ENCODE measurements around the gene CTCFL. TPM values are rescaled to one million over a fixed set of nuclear protein-coding genes. Genes with fewer than 3 reads are reported as not detected.
"Not testable (repeated sequence)": the region's sequence is repeated elsewhere in the genome, so short reads cannot be mapped to it uniquely, and the experiment has no call there.

CTCFL gene
- total and polyA plus RNA-seq, 2 donors (not counting 1 experiment from before 2014, with no cell fraction given), result not detected

DNA sequence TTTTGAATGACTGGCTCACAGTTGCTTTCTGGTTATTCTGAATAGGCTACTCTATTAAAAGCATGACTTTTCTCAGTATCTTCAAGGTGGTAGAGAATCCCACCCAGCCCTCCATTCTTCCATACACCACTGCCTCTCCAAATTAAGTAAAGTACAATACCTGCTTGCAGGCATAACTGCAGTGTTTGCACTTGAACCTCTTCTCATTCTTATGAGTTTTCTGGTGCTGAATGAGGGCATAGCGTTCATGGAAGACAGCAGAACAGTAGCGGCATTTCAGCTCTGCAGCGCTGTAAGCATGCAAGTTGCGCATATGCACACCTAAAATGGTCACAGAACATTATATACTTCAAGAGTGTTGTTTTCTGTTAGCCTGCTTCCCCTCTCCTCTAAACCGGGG lies 12.5 kb downstream of the CTCFL start:
- H3K79me2 ChIP-seq (ENCODE audit: control insufficient read depth, insufficient read depth, low read length), result no peaks in the 10 kb centered on the region
- no peak overlapping the region for H3K9ac ChIP-seq (ENCODE audit: insufficient read depth, low read length)
- no peaks in the 10 kb centered on the region for H3K9me3 ChIP-seq (ENCODE audit: control insufficient read depth, insufficient read depth, low read depth, low read length)
- no peak overlapping the region for H3K4me3 ChIP-seq (replicated peaks in 1 of 4; ENCODE audit: control extremely low read depth in 1 of 4, insufficient read depth in 1 of 4, low read depth in 3 of 4, low read length in 4 of 4)
- no peak overlapping the region for H3K27ac ChIP-seq (ENCODE audit: insufficient read depth, low read length)
- no peak overlapping the region for H2AFZ ChIP-seq (ENCODE audit: low read length)
- H3K36me3 ChIP-seq (ENCODE audit: control insufficient read depth, insufficient read depth, low read length), result no peaks in the 10 kb centered on the region
- no peak for TF ChIP-seq EZH2 (IDR thresholded peaks at IDR 0.05; ENCODE audit: low read length, missing control alignments)
- TF ChIP-seq, protein P1, sequence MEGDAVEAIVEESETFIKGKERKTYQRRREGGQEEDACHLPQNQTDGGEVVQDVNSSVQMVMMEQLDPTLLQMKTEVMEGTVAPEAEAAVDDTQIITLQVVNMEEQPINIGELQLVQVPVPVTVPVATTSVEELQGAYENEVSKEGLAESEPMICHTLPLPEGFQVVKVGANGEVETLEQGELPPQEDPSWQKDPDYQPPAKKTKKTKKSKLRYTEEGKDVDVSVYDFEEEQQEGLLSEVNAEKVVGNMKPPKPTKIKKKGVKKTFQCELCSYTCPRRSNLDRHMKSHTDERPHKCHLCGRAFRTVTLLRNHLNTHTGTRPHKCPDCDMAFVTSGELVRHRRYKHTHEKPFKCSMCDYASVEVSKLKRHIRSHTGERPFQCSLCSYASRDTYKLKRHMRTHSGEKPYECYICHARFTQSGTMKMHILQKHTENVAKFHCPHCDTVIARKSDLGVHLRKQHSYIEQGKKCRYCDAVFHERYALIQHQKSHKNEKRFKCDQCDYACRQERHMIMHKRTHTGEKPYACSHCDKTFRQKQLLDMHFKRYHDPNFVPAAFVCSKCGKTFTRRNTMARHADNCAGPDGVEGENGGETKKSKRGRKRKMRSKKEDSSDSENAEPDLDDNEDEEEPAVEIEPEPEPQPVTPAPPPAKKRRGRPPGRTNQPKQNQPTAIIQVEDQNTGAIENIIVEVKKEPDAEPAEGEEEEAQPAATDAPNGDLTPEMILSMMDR (conservative IDR thresholded peaks at IDR 0.05 in 1 of 2, IDR thresholded peaks at IDR 0.05 in 1 of 2; ENCODE audit: low read depth in 1 of 2, low read length in 2 of 2), result no peak
- no peak overlapping the region for H3K4me2 ChIP-seq (ENCODE audit: extremely low read depth, insufficient read depth, low read length)
- H3K4me1 ChIP-seq (ENCODE audit: control insufficient read depth, extremely low read depth, insufficient read depth, low read length), result no peaks in the 10 kb centered on the region
- H4K20me1 ChIP-seq (ENCODE audit: control insufficient read depth, extremely low read depth, insufficient read depth, low read length), result no peaks in the 10 kb centered on the region
- DNase-seq (ENCODE audit: low read depth in 2 of 2), result no peak
- H3K27me3 ChIP-seq (ENCODE audit: control insufficient read depth, insufficient read depth, low read length), result no peaks in the 10 kb centered on the region

DNA sequence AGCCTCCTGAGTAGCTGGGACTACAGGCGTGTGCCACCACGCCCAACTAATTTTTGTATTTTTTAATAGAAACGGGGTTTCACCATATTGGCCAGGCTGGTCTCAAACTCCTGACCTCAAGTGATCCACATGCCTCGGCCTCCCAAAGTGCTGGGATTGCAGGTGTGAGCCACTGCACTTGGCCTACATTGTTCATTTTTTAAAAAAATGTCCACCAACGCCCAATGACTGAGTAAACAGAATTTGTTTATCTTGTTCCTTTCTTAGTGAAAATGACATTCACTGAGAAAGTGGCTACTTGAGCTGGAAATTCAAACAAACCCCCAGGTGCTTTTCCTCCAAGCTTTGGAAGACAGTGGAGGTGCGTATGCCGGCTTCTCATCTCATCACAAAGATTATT lies 13.2 kb downstream of the CTCFL start:
- H3K9me3 ChIP-seq (ENCODE audit: control insufficient read depth, insufficient read depth, low read depth, low read length); H4K20me1 ChIP-seq (ENCODE audit: control insufficient read depth, extremely low read depth, insufficient read depth, low read length); H3K4me2 ChIP-seq (ENCODE audit: extremely low read depth, insufficient read depth, low read length); H3K27ac ChIP-seq (ENCODE audit: insufficient read depth, low read length); H3K4me3 ChIP-seq (replicated peaks in 1 of 4; ENCODE audit: control extremely low read depth in 1 of 4, insufficient read depth in 1 of 4, low read depth in 3 of 4, low read length in 4 of 4); DNase-seq (ENCODE audit: low read depth in 2 of 2); H2AFZ ChIP-seq (ENCODE audit: low read length); H3K27me3 ChIP-seq (ENCODE audit: control insufficient read depth, insufficient read depth, low read length); H3K36me3 ChIP-seq (ENCODE audit: control insufficient read depth, insufficient read depth, low read length); H3K4me1 ChIP-seq (ENCODE audit: control insufficient read depth, extremely low read depth, insufficient read depth, low read length); H3K9ac ChIP-seq (ENCODE audit: insufficient read depth, low read length); H3K79me2 ChIP-seq (ENCODE audit: control insufficient read depth, insufficient read depth, low read length): not testable (repeated sequence)

DNA sequence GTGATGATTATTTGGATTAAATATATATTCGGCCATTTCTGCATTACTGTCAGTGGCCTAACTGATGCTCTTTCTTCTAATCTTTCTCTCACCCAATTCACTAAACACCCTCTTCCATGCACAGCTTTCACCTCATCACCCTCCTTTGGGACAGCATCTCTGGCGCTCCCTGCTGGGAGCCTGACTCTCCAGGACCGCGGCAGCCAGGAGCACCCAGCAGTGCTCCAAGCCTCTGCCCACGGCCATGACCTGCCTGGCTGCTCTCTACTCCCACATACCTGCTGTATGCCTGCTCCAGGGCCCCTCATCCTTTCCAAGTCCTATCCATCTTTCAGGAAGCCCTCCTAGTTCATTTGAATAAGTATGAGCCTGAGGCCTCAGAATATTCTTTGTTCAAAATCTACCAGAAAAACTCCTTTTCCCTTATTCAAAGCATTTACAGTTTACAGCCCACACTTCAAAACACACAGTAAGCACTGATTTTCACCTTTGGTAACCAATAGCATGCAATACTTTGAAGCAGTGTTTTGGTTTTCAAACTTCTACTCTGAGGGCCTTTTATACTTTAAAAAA lies 15.2 kb downstream of the CTCFL start:
- no peak overlapping the region for H3K4me2 ChIP-seq (ENCODE audit: extremely low read depth, insufficient read depth, low read length)
- no peak for TF ChIP-seq EZH2 (IDR thresholded peaks at IDR 0.05; ENCODE audit: low read length, missing control alignments)
- TF ChIP-seq, protein P1 (conservative IDR thresholded peaks at IDR 0.05 in 1 of 2, IDR thresholded peaks at IDR 0.05 in 1 of 2; ENCODE audit: low read depth in 1 of 2, low read length in 2 of 2), result peak; percentile 32 to 48
- no peaks in the 10 kb centered on the region for H3K9me3 ChIP-seq (ENCODE audit: control insufficient read depth, insufficient read depth, low read depth, low read length)
- no peaks in the 10 kb centered on the region for H4K20me1 ChIP-seq (ENCODE audit: control insufficient read depth, extremely low read depth, insufficient read depth, low read length)
- no peak overlapping the region for H3K9ac ChIP-seq (ENCODE audit: insufficient read depth, low read length)
- H3K79me2 ChIP-seq (ENCODE audit: control insufficient read depth, insufficient read depth, low read length), result no peaks in the 10 kb centered on the region
- H3K36me3 ChIP-seq (ENCODE audit: control insufficient read depth, insufficient read depth, low read length), result no peaks in the 10 kb centered on the region
- no peaks in the 10 kb centered on the region for H3K4me1 ChIP-seq (ENCODE audit: control insufficient read depth, extremely low read depth, insufficient read depth, low read length)
- H3K4me3 ChIP-seq (replicated peaks in 1 of 4; ENCODE audit: control extremely low read depth in 1 of 4, insufficient read depth in 1 of 4, low read depth in 3 of 4, low read length in 4 of 4), result no peak overlapping the region
- DNase-seq (ENCODE audit: low read depth in 2 of 2), result no peak
- H2AFZ ChIP-seq (ENCODE audit: low read length), result no peak overlapping the region
- no peak overlapping the region for H3K27ac ChIP-seq (ENCODE audit: insufficient read depth, low read length)
- no peaks in the 10 kb centered on the region for H3K27me3 ChIP-seq (ENCODE audit: control insufficient read depth, insufficient read depth, low read length)

Measured in fibroblast of lung (primary cell).